AML-193 (cell line): ENCODE results near the gene PITPNC1.
"Not testable (repeated sequence)": the region's sequence is repeated elsewhere in the genome, so short reads cannot be mapped to it uniquely, and the experiment has no call there.

ENCODE experiments used
- DNase-seq, 2 experiments: peaks; one replicate each; lab custom pipeline; 2025; lab: John Stamatoyannopoulos, UW

Gene PITPNC1

DNA sequence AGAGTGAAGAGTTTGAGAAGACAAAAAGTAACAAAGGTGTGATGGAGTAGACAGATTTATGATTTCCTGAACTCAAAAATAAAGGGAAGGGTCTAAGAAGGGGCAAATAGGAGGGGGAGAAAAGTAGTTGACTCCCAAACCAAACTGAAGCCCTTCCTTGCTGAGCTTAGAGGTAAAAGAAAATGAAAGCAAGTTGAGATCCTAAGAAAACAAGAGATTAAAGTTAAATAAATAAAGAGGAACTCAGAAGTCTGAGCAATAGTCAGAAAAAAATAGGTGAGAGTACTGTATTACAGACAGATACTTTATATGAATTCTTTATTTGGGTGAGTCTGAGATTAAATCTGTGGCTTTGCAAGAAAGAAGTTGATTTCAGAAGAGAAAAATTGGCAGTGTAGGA lies 7.4 kb upstream of the PITPNC1 start:
- DNase-seq: peak in 1 of 2 experiments; percentile 19

DNA sequence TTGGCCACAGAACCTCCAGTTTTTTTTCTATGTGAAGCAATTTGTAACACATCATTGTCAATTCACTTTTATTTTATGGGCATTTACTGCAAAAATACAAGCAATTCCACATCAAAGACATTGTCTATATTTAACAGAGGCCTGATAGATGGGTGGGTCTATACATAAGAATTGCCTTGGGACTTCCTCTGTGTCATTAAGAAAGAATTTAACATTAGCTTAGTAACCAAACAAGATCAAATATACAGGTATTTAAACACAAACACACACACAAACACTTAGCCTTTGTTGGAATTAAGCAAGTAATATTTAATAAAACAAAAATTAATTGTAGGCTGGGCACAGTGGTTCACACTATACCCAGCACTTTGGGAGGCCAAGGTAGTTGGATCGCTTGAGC lies 4.3 kb upstream of the PITPNC1 start:
- no peak for DNase-seq

DNA sequence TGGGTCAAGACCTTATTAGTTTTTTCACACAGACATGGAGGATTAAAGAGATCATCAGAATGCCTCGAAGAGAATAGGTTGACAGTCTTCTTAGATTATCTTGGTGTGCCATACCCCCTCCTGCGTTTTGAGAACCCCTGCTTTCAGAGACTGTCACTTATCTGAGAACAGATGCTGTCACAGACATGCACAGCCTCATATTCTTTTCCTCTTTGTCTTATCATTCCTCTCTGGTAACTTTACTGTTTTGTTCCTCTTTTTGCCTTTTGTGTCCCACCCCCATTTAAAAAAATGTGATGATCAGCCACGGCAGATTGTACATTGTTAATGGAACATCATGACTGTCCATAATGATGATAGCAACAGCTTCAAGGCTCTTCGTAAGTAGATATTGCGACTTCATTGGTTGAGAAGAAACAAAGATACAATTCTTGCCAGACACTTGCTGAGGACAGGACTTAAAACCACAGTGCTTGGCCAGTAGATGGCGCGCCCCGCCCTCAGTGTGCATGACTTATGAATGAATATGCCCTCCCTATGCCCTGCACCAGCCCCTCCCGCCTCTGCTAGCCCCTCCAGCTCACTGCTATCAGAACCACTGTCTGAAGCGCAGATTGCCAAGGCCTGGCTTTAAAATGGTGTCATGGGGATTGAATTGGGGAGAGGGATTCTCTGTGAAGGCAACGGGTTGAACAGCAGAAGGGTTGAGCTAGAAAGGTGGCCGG lies 2.6 kb upstream of the PITPNC1 start:
- peak; percentile 85 to 88 for DNase-seq

DNA sequence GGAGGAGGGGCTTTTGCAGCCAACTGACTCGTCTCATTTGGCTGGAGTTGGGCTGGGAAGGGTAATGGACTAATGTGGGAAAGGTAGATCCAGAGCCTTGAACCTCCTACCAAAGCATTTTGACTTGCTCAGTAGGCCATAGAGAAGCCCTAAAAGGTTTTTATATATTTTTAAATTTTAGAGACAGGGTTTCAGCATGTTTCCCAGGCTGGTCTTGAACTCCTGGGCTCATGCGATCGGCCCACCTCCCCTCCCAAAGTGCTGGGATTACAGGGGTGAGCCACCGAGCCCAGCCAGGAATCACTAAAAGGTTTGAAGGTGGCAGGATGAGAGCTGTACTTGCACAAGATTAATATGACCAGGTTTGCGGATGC lies 2.0 kb upstream of the PITPNC1 start:
- DNase-seq: no peak

DNA sequence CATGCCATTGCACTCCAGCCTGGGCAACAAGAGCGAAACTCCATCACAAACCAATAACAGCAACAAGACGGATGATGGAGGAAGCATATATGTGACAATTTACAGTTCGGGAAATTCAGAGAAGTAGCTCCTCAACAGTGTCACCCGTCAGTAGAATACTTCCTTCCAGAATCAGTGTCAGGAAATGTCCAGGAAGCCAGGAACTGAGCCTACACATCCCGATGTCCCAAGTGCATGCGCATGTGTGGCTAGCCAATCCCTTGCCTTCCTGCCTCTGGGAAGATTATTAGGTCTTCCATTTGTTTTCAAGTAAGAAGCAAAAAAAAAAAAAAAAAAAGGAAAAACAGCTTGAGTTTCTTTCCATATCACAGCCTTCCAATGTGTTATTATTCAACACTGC lies 1.4 kb upstream of the PITPNC1 start:
- DNase-seq: no peak

DNA sequence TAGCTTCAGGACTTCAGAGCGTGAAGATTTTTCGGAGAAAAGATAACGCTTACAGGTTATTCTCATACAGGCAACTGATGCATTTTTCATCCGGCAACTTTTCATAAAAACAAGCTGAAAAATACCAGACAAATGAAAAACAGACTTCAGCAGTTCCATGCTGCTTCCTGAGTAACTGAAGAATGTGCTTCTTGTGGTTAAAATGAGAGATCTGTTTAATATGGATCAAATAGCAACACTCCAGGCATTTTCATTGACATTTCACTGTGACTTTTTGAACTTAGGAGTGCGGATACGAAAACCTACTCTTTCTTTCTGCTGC lies 705 bp upstream of the PITPNC1 start:
- DNase-seq: no peak

DNA sequence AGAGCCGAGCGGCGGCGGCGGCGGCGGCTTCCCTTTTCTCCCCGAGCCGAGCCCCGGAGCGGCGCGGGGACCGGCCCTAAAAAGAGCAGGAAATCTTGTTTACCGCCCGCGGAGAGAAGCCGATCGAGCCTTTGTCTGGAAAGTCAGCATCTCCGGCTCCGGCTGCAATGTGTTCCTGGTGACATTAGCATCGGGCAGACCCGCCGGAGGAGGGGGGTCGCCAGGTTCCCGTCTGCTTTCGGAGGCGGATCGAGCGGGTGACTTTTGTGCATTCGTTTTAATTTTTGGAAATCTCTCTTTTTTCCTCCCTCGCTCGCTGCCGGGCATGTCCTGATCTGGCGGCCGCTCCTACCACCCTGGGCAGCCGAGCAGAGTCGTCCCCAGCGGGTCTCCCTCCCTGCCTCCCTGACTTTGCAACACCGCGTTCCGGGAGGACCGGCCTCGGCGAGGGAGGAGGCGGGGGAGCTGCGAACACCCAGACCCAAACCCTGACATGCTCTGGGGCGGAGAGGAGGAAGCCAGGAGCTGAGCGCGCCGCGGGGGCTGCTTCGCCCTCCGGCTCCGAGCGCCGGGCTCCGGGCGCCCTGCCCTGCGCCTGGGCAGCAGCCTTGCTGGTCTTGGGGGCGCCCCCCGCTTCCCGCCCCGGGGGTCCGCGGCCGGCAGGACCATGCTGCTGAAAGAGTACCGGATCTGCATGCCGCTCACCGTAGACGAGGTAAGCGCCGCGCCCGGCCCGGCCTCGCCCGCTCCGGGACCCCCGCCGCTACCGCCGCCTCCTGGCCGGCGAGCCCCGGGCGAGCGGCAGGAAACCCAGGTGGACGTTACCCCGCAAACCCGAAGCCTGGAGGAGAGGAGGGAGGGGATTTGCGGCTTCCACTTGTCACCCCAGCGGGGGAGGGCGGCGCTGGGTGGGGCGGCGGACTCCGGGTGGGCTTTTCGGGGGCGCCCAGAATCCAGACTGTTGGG lies 690 bp downstream of the PITPNC1 start:
- DNase-seq: no peak

DNA sequence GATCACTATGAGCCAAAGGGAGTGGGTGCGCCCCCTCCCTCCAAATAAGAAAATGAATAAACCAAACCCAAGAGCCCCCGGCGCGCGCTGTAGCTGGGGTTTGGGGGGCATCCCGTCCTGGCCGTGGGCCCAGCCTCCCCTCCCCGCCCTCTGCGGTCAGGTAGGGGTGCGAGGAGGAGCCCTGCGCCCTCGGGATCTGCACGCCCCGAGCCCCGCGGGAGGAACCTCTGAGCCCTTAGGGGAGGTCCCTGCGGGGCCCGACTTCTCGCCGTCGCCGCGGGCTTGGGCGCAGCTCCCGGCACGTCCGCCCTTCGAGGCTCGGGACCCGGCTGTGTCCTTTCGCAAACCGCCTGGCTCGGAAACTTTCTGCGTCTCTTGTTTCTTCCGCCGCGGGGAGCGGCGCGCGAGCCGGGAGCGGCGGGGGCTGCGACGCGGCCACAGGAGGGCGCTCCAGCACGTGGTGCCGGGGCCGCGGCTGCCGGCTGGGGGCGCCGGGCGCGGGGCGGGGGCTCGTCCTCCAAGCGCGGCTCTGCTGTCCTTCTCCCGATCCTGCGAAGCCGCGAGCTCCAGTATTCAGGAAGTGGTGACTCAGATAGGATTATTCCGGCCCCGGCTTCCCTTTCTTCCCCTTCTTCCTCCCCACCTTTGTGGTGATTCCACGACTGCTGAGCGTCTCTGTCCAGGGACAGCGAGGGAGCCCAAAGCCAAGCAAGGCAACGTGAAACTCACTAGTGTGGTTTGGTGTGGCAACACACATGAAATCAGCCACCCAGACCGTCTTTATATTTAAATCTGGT lies 1.6 kb downstream of the PITPNC1 start:
- peak; percentile 52 to 61 for DNase-seq

DNA sequence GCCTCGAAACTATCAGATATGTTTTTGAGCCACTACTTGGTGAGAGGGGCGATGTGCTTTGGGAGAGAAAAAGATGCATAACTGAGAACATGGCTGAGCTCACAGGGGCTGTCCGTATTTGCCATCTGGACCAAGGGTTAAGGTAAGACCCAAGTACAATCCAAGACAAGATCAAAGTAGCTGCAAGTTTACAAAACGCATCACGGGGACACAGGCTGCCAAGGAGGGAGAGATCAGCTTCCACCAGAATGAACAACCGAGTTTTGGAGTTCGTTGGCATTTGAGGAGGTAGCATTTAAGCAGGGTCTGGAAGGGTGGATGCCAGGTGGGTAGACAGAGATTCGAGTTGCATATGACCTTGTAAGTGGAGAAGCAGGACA lies 2.2 kb downstream of the PITPNC1 start:
- no peak for DNase-seq

DNA sequence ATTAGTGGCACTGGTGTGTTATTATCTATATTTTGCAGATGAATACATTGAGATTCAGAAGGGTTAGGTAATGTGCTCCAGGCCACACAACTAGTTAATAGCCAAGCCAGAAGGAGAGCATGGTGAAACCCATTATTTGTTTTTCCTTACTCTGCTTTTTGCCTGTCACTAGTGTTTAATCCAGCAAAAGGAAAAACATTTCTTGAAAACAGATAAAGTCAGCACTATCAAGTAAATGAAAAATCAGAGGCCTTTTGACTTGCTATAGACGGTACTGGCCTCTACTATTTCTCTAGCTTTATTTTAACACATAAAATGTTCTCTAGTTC lies 4.8 kb downstream of the PITPNC1 start:
- DNase-seq: no peak

DNA sequence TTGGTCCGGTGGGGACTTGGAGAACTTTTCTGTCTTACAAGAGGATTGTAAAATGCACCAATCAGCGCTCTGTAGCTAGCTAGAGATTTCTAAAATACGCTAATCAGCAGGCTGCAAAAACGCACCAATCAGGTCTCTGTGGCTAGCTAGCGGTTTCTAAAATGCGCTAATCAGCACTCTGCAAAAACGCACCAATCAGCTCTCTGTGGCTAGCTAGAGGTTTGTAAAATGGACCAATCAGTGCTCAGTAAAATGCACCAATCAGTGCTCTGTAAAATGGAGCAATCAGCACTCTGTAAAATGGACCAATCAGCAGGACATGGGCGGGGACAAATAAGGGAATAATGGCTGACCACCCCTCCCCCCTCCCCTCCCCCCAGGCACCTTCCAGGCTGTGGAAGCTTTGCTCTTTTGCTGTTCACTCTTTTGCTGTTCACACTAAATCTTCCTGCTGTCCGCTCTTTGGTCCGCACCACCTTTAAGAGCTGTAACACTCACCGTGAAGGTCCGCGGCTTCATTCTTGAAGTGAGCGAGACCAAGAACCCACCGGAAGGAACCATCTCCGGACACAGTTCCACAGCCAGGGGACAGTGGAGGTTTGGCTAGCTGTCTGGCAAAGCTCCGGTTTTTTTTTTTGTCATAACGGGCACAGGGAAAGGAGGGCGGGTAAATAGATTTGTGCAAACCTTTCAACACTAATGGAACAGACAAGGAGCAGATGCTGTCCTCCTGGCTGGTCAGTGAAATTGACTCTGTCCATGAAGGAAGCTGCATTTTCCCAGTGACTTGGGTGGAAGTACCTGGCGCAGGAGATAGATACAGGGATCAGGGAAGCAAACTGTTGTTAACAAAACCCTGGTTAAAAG lies 8.3 kb downstream of the PITPNC1 start:
- DNase-seq: no peak

DNA sequence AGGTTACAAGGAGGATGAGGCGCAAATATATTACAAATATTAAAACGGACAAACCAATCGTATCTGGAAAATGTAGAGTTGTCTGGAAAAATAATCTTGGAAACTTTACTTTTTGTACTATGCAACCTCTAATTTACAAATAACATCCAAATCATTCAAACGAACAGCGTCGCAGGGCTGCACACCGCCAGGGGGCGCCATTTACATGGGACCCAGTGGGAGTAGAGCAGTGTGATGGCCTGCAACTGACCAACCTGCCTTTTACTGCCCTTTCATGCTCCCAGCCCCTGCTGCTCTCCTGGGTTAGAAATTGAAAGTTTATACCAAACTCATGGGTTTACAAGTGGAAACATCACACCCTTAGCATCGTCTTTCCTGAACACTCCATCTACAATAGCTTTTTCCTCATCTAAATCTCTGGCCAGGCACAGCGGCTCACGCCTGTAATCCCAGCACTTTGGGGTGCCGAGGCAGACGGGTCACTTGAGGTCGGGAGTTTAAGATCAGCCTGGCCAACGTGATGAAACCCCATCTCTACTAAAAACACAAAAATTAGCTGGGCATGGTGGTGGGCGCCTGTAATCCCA lies 10.0 kb downstream of the PITPNC1 start:
- peak; percentile 55 to 70 for DNase-seq

DNA sequence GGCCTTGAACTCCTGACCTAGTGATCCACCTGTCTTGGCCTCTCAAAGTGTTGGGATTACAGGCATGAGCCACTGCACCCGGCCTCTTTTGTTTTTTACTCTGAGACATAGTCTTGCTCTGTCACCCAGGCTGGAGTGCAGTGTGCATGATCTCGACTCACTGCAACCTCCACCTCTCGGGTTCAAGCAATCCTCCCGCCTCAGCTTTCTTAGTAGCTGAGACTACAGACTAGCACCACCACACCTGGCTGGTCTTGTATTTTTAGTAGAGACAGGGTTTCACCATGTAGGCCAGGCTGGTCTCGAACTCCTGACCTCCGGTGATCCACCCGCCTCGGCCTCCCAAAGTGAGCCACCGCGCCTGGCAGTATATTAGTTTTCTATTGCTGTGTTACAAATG lies 11.5 kb downstream of the PITPNC1 start:
- not testable (repeated sequence) for DNase-seq

DNA sequence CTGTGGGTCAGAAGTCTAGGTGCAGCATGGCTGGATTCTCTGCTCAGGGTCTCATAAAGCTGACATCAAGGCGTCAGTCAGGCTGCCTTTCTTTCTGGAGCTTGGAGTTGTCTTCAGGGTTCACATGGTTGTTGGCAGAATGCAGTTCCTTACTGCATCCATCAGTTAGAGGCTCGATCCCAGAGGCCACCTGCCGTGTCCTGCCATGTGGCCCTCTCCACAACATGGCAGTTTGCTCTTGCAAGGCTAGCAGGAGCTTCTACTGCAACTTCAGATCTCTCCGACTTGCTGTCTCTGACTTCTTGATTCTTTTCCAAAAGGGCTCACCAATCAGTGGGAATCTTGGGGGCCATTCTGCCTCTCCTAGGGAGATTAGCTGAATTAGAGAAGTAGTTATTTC lies 11.9 kb downstream of the PITPNC1 start:
- no peak for DNase-seq

DNA sequence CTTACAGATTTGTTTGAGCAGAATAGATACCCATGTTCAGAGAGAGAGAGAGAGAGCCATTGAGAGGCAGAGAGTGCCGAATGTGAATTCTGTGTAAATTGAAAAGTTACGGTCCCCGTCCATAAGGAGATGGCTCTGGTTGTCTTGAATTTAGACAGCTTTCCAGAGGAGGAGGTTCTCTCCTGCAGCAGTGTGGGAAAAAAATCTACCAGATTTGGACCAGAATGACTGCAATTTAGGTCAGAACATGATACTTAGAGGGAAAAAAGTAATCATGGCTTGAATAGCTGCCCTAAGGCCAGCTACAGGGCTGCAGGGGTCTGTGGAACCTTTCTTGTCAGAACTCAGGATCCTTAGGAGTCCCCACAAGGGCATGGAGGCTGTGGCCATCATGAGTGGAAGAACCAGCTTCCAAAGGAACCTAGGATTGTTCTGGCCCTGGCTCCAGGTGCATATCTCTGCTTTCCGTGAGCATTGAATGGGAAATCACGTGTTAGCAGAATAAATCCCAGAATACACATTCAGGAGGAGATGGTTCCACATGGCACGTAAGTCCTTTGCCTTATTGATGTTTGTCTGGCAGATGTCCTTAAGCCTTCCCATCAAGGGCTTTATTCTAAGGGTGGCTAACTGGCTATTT lies 13.0 kb downstream of the PITPNC1 start:
- DNase-seq: no peak

DNA sequence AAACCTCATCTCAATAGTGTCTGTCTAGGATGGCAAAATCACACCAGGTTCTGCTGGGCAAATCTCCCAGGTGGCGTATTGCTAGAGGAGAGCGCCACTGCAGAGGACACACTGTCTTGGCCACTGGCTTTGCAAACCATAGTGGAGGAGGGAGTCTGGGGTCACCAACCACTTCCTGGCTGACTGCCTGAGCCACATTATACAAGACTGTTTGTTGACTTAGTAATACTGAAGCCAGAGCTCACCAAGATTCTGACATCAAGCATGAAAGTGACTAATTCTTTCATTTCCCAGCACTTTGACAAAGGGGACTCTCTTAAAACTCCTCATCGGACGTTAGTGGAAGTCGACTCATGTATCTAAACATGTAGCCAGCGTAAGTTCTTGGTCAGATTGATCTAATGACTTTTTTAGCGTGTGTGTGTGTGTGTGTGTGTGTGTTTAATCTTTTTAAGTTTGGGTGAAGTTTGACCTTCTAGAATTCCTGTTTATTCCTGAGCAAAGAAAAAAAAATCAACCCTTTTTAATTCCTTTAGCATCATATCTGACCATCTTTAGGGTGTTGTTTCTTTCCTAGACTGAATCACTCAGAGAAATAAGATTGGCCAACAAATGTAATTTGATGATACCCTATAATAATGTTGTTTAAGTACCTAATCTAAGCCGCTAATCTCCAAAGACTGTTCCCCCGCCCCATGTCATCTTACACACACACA lies 13.7 kb downstream of the PITPNC1 start:
- DNase-seq: peak; percentile 22 to 24

DNA sequence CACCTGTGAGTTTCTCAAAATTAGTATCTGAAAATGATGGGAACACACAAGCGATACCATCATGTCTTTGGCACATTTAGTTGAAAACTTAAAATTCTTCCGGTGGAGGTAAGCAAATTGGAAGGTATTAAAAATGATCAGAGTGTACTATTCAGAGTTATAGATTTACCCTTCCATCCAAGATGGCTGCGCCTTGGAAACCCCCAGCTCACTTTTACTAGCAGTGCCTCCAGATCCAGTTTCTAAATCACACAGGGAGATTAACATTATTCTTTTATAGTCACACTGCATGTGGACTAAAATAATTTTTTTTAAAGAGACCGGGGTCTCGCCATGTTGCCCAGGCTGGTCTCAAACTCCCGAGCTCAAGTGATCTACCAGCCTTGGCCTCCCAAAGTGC lies 15.0 kb downstream of the PITPNC1 start:
- no peak for DNase-seq

DNA sequence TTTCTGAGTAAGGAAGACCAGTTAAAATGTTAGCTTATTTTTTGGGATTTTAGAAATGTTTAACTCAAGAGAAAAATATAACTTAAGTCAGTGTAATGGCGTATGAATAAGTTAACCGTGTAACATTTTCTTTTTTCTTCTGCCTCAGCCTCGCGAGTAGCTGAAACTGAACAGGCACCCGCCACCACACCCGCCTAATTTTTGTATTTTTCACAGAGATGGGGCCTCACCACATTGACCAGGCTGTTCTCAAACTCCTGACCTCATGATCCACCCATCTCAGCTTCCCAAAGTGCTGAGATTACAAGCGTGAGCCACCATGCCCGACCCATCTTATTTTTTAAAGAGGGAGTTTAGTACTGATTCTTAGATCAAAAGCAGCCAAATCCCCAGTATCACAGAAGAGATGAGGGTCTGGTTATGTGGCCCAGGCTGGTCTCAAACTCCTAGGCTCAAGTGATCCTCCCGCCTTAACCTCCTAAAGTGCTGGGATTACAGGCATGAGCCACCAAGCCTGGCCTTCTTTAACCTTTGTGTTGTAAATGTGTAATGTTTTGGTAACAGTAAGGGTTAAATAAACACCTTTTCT lies 16.8 kb downstream of the PITPNC1 start:
- no peak for DNase-seq

DNA sequence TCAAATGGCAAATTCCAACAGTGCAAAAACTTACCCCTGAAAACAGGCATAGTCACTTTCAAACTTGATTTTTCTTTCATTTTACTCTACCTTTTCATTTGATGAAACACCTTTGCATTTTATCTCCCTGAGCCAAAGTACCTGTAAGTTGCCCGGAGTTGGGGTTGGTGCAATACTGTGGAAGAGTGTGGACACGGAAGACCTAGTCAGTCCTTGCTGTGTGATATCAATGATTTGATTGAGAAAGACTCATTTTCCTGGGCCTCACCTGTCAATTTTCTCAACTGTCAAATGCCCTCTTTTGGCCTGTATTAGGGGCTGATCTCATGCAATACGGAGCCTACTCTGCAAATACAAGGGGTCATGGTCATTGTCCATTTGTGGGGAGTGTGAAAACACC lies 22.6 kb downstream of the PITPNC1 start:
- DNase-seq: no peak

DNA sequence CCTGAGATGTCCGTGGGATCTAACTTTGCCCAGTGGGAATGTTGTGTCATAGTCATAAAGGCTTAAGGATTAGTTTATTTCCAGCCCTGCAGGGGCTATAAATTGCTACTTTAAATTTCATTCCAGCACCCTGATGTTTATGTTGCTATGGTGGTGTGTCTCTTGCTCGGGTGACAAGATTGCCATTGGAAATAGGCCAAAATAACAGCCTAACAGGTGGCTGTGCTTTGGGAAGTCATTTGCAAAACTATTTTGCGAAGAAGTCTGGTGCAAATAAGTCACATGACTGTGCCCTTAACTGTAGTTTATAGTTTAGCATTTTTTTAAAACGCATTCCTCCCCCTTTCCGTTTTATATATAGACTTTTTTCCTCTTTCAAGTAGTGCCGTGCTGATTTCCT lies 23.1 kb downstream of the PITPNC1 start:
- no peak for DNase-seq
